Stimulated activated CD4-positive, alpha-beta T cell treated with anti-CD3 and anti-CD28 coated beads, Interleukin-15, amount 100 ng/mL, for 48 hours (primary cell): ENCODE data around the gene RABGEF1.
"Not testable (repeated sequence)": the region's sequence is repeated elsewhere in the genome, so short reads cannot be mapped to it uniquely, and the experiment has no call there.

Source experiments
- DNase-seq, 2 donors: peaks; one replicate each; pipeline ENCODE4 v3.0.0-alpha.2; 2020; ENCODE audit warnings: low read depth in 2 of 2

Gene RABGEF1

DNA sequence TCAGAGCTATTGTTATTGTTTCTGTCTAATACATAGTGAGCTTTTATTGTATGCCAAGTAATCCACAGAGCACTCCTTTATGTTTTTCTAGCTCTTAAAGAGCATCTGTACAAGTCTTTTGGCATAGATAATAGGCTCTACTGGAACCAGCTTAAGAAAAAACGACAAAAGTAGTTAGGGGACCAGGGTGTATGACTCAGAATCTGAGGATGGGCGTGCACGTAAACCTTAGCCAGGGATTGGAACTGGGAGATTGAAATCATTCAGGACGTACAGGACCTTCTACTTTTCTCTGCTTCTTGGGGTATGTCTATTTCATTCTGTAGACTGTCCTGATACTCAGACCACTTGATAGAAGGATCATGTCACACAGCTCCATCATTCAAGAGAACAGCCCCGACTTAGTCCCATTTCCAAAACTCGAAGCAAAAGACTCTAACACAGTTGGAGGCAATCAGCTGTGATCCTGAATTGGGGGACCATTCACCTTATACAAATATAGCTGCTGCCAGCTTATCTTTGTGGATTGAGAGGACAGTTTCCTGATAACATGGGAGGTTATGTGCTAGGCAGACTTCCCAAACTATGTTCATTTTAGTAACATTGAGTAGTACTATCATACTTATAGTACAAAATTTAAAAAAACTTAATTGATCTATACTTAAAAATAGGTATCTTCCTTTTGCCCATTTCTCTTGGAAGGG, 24.9 kb downstream of the RABGEF1 start:
- DNase-seq, result not testable (repeated sequence)

DNA sequence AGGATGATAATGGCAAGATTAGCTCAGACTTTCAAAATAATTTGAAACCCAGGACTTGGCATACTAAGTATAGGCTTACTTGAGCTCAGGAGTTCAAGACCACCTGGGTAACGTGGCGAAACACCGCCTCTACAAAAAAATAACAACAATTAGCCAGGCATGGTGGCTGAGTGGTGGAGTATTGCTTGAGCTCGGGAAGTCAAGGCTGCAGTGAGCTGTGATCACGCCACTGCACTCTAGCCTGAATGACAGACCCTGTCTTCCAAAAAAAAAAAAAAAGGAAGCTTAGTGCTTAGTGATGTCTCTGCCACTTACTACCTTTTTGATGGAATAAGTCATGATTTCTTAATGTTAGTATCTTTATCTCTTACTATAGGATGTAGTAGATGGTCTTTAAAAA, 25.5 kb downstream of the RABGEF1 start:
- no peak for DNase-seq

DNA sequence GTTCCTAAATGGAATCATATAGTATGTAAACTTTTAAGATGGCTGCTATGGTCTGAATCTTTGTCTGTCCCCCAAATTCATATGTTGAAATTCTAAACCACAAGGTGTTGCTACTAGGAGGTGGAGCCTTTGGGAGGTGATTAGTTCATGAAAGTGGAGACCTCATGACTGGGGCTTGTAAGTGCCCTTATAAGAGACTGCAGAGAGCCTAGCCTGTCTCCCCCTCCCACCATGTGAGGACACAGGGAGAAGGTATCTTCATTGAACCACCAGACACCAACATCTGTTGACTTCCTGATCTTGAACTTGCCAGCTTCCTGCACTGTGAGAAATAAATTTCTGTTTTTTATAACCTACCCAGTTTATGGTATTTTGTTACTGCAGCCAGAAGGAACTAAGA, 27.0 kb downstream of the RABGEF1 start:
- not testable (repeated sequence) for DNase-seq

DNA sequence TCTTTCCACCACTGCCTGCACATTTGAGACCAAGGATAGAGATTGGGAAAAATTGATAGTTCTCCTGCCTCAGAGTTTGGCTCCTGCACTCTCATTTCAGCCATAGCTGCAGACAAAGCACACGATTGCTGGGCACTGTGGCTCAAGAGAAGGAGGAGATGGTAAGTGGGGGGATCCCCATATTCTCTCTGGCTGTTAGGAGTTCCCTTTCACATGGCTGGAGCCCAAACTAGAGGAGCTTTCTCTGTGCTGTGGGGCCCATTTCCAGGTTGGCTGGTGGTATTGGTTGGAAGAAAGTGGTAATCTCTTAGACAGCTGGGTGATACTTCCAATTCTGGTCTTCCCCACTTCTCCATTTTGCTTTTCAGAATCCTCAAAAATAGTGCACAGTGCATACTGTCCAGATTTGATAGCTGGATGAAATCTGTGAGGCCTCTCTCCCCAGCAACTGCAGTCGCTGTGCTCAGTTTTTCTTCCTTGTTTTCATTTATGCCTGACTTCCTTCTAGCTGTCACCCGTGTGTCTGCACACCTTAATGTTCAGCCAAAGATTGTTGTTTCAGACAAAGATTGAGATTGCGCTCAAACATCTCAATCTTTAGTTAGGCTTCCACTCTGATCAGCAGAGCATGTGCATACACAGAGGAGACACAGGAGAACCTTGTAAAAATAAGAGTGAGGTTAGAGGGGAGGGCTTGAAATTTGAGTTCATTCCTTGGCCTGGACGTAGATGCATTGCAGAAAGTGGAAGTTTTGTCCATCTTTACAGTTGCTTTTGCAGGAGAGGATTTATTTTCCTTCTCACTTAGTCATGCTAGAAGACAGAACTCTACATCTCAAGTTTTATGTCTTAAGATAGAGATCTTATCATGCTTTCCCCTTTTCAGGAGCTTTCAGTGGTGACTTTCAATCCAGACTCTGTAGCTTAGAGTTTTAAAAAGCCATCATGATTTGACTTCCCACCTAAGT, 28.6 kb downstream of the RABGEF1 start:
- DNase-seq, result no peak

DNA sequence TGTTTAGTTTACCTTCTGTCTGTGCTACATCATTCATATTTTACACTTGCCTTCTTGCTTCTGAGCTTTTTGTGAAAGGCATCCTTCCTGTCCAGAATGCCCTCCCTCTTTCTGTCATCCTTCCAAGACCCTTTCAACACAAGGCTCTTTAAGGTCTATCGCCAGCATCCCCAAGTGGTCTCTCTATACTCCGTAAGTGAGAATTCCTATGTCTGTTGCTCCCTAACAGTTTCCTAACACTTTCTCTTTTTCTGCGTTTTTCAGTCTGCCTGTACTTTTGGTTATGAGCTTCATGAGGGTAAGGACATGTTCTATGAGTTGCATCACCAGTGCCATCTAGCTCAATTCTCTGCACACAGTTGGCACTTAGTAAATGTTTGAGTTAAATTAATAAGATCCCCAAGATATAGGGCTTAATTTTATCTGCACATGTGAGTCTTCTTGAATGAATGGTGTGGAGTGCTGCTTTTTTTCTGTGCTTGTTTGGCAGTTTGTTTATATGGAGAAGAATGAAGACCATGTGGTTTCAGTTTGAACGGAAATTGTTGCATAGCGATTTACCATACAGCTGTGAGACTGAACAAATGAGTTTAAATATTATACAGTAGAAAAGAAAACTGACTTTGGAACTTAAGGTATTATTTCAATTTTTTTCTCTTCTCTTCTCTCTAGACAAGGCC, 29.4 kb downstream of the RABGEF1 start:
- DNase-seq, result no peak

DNA sequence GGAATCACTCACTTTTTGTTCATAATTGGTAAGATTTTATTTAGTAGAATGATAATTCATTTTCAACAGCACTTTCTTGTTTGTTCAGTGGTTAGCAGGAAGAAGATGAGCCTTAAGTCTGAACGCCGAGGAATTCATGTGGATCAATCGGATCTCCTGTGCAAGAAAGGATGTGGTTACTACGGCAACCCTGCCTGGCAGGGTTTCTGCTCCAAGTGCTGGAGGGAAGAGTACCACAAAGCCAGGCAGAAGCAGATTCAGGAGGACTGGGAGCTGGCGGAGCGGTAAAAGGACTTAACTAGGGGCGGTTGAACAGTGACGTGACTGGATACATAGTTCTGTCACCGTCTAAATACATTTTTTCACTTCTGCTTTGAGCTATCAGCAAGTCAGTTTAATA, 31.3 kb downstream of the RABGEF1 start:
- no peak for DNase-seq

DNA sequence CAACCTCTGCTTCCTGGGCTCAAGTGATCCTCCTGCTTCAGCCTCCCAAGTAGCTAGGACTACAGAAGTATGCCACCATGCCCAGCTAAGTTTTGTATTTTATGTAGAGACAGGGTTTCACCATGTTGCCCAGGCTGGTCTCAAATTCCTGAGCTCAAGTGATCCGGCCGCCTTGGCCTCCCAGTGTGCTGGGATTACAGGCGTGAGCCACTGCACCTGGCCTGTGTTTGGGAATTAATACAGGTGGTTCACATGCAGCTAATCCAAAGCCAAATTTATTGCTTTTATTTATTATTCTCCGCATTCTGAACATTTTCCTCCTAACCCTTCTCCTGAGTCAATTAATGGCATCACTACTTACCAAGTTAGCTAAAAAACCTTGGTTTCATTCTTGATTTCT, 33.2 kb downstream of the RABGEF1 start:
- not testable (repeated sequence) for DNase-seq

DNA sequence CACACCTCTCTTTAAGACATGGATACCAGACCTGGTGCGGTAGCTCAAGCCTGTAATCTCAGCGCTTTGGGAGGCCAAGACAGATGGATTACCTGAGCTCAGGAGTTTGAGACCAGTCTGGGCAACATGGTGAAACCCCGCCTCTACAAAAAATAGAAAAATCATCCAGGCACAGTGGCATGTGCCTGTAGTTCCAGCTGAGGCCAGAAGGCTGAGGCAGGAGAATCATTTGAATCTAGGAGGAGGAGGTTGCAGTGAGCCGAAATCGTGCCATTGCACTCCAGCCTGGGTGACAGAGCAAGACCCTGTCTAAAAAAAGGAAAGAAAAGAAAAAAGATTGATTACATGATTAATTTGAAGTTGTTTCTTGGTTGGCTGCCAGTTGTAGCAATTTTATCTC, 35.9 kb downstream of the RABGEF1 start:
- not testable (repeated sequence) for DNase-seq

DNA sequence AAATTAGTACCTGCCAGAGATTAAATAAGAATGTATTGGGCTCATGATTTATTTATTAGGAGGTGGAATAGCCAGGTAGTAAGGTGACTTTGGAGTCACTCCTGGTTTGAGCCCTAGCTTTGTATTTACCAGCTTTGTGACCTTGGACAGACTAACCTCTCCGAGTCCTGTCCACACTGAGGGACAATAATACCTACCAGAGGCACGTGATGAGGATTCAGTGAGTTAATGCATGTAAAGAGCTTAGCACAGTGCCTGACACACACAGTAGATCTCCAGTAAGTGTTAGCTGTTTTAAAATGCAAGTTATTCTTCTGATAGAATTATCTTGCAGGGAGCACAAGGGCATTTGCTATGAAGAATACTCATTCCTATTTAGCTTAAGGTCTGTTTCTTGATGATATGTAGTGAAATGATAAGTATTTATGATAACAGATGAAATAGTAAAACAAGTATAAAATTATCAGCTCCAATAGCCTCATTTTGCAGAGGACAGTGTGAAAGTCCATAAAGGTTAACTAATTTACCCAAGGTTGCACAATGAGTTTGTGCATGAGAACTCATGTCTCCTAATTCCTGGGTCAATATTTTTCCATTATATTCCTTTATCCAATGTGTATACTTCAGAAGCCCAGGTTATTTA, 36.4 kb downstream of the RABGEF1 start:
- DNase-seq, result no peak

DNA sequence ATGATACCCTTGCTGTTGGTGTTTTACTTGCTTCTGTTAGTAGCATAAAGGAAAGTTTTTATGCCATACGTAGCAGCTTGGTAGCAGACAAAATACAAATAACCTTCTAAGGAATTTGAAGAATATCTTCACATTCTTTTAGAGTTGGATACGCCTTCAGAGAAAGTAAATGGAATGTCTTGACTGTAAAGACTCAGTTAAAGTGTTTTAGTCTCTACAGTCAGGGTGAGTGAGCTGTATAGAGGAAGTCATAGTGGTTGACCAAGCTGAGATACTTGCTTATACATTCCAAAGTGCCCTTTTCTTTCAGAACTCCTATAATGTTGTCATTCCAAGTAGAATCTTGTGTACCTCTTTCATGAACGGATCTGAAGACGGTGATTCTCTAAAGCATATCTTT, 37.7 kb downstream of the RABGEF1 start:
- DNase-seq, result no peak

DNA sequence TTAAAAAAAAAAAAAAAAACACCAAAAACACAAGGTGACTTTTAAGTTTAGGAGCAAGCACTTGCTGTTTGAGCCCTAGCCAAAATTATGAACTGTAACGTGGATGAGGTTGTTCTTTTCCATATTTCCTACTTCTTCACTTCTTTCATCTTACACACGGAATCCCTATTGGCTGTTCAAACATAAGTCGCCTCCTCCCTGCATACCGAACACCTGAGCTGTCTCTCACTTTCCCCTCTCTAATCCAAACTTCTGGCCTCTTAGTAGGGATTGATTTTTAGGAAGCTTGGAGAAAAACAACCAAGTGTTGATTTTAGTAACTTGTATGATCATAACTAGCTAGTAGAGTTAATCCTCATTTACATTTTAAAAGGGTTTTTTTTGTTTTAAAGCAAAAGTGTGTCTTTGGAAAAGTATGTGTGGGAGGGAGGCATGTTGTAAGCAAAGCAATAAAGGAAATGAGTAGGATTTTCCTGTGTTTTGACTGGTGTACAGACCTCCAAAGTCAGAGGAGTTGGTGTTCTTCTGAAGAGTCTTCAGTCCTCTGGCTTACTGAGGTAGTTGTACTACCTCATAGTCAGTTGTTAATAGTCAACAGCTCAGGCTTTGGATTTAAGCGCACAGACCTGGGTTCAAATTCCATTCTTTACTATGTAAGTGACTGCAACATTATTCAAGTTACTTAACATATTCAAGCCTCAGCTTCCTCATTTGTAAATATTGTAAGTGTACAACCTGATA, 39.3 kb downstream of the RABGEF1 start:
- no peak for DNase-seq

DNA sequence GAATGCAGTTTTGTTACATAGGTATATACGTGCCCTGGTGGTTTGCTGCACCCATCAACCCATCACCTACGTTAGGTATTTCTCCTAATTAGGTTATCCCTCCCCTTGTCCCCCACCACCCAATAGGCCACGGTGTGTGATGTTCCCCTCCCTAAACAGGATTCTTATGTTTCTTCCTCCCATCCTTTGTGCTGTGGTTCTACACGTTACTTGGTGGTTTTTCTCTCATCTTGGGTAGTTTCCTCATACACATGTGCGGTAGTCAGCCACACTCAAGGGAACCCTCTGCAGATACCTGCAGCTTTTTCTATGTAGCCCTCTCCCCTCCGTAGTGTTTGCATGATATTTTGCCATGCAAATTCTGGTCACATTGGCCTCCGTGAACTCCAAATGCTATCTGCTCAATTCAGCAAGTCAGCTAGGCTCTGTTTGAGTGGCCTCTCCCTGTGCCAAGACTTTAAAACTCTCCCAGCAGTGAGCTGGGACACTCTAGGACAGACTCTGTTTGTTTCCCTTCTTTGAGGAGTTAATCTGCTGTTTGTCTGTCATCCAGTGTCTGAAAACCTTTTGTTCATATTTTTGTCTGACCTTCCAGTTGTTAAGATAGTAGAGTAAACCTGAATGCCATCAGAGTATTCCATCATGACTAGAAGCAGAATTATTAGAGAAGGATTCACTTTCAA, 41.0 kb downstream of the RABGEF1 start:
- DNase-seq, result no peak

DNA sequence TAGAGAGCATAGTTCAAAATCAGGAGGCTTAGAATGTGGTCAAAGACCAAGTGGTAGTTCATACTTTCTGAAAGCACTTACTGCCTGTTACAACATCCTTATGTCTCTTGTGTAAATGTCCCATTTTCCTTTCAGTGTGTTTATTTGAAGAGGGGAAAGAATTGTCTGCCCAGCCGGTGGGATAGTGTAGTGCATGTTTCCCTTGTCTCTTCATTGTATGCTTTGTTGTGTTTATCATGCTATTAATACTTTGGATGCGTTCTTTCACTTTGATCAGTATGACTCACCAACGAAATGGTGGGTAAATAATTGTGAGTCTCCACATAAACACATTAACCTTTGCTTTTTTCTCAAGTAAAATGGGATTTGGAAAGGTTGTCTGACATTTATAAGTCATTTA, 42.3 kb downstream of the RABGEF1 start:
- DNase-seq, result not testable (repeated sequence)

DNA sequence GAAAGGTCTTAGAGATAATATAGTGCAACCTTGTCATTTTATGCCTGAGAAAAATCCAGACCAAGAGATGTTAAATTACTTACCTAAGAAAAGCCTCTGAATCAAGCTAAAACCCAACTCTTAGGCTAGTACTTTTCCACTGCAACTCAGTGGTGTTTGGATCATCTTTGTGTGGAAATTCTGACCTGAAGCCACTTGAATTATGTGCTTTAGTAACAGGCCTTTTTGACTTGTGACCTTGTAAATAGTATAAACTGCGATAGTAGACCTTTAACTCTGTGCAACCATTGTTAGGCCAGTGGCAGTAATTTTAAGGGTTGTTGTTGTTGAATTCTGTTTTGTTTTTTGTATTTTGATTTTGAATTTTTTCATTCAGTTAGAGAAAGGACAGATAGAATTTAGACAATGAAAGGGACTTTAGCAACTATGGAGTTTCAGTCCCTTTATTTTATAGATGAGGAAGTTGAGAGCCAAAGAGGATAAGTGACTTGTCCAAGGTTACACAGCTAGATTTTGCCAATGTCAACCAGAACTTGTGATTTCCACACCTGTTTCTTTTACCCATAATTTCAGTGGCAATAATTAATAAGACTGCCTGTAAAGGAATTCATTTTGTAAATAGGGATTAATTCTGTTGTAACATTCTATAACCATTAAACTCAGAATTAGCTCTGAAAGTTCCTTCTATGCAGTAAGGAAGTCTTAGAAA, 43.5 kb downstream of the RABGEF1 start:
- not testable (repeated sequence) for DNase-seq

DNA sequence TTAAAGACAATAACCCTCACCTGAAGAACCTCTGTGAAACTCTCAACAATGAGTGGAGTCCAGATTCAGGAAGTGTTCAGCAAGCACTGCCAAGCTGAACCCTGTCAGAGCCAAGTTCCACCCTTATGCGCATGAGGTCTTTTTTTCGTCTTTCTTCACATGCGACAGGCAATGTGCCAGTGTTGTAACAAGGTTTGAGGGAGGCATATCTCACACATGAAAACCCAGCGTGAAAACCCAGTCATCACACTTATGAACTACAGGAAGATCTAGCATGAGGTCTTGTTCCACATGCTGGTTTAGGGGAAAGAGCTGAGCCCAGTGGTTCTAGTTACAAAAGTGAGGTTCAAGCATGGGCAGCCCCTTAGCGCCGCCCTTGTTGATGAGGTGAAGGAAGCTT, 49.7 kb downstream of the RABGEF1 start:
- DNase-seq, result no peak

DNA sequence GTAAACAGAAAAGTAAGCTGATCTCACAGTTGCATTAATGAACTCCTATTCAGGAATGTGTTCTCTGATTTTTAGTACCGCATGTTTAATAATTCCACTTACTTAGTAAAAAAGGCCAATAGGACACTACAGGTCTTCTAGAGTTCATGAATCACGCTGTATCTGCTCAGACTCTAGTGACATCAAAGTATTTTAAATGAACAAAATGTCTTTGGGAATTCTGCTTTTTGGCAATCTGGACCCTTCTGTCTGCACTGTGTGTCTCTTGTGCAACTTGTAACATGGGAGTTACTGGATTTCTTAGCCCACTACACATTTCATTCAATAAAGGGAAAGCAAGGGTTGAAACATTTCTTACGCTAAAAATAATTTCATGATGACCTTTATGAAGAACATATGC, 50.2 kb downstream of the RABGEF1 start:
- DNase-seq, result no peak

DNA sequence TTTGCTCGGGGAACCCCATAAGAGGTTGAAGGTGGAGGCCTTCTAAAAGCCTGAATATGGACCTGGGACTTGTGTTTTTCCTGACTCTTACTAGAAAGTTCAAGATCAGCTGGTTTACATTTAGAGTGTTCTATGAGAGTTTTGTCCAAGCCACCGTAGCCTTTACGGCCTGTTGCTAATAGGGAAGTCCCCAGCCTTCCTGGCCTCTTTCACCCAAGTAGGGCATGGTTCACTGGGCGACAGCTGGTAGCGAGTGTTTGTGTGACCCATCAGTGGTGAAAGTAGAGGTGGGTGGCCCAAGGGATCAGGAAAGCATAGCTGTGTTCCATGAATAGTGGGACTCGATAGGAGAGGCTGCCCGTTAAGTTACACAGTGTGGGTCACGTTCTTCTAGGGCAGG, 60.1 kb downstream of the RABGEF1 start:
- DNase-seq, result no peak

DNA sequence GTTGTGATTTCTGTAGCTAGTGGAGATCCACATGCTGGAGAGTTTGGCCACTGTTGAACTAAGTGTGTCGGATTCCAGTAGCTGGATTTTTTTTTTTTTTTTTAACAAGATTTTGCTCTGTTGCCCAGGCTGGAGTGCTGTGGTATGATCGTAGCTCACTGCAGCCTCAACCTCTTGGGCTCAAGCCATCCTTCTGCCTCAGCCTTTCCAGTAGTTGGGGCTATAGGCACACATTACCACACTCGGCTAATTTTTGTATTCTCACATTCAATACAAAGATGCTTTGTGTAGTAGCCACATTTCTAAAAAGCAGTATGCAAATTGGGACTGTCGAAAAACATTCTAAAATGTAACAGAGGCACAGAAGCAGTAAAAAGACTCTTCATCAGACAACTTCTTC, 63.5 kb downstream of the RABGEF1 start:
- no peak for DNase-seq

DNA sequence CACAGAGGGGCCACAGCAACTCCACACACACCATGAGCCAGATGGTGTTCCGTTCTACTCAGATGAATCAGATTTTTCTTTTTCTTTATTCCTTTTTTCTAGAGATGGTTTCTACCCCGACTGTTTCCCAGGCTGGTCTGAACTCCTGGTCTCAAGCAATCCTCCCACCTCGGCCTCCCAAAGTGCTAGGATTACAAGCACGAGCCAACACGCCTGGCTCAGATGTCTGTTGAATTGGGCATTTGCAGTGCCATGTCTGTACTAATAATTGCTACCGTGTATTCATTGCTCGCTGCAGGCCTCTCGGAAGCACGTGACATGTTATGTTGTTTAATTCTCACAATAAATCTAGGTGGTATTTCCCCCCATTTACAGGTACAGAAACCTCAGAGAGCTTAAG, 67.2 kb downstream of the RABGEF1 start:
- DNase-seq, result no peak

DNA sequence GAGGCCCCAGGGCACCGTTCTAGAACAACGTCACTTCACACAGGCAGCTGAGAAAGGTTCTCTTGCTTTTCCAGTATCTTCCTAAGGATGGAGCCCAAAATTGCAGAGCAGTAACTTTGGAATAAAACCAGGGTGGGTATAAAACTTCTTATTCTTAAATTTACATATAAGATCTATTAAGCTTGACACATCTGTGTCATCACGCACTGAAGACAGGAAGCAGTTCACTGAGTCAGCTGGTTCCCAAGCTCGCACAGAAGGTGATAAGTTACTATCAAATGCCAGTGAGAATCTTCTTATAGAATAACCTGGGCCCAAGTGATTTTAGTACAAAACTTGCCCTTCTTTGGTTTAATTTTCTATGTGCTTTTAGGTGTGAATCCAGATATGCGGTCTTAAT, 70.2 kb downstream of the RABGEF1 start:
- DNase-seq, result no peak
